ENCODE measurements around the gene TACC3. TPM values are rescaled to one million over a fixed set of nuclear protein-coding genes. Genes with fewer than 3 reads are reported as not detected.

Gene TACC3
- total RNA-seq, 1 experiment from 2014 or later: 54.0 TPM

- peaks cover 31% of the 10 kb centered on the region for H3K36me3 ChIP-seq (replicated peaks; ENCODE audit: control insufficient read depth, insufficient read depth, low read length)
- DNase-seq: no peak
- H3K27me3 ChIP-seq (ENCODE audit: control insufficient read depth, insufficient read depth, low read length): no peaks in the 10 kb centered on the region
- no peak overlapping the region for H3K4me3 ChIP-seq (ENCODE audit: insufficient read depth, low read depth, low read length)
These were observed 22.2 kb downstream of the TACC3 start for GRCh38 chr4:1743551-1743950.

GRCh38 chr4:1743975-1744374, 22.7 kb downstream of the TACC3 start:
- Histone ChIP-seq H3K27me3 (ENCODE audit: control insufficient read depth, insufficient read depth, low read length) (no peaks in the 10 kb centered on the region), H3K36me3 (replicated peaks; ENCODE audit: control insufficient read depth, insufficient read depth, low read length) (peaks cover 31% of the 10 kb centered on the region), H3K4me3 (ENCODE audit: insufficient read depth, low read depth, low read length) (no peak overlapping the region)
- DNase-seq: no peak

- H3K27me3 ChIP-seq (ENCODE audit: control insufficient read depth, insufficient read depth, low read length): no peaks in the 10 kb centered on the region
- H3K36me3 ChIP-seq (replicated peaks; ENCODE audit: control insufficient read depth, insufficient read depth, low read length): peaks cover 31% of the 10 kb centered on the region
- H3K4me3 ChIP-seq (ENCODE audit: insufficient read depth, low read depth, low read length): no peak overlapping the region
- DNase-seq: no peak
These were observed 23.2 kb downstream of the TACC3 start for GRCh38 chr4:1744552-1744951.

GRCh38 chr4:1745165-1745564, 23.8 kb downstream of the TACC3 start:
- Histone ChIP-seq H3K36me3 (replicated peaks; ENCODE audit: control insufficient read depth, insufficient read depth, low read length) (peaks cover 31% of the 10 kb centered on the region), H3K27me3 (ENCODE audit: control insufficient read depth, insufficient read depth, low read length) (no peaks in the 10 kb centered on the region), H3K4me3 (ENCODE audit: insufficient read depth, low read depth, low read length) (no peak overlapping the region)
- DNase-seq: no peak

GRCh38 chr4:1745697-1746096, 24.4 kb downstream of the TACC3 start:
- Histone ChIP-seq H3K36me3 (replicated peaks; ENCODE audit: control insufficient read depth, insufficient read depth, low read length) (peaks cover 27% of the 10 kb centered on the region), H3K4me3 (ENCODE audit: insufficient read depth, low read depth, low read length) (no peak overlapping the region), H3K27me3 (ENCODE audit: control insufficient read depth, insufficient read depth, low read length) (no peaks in the 10 kb centered on the region)
- no peak for DNase-seq

GRCh38 chr4:1746265-1746691, 25.0 kb downstream of the TACC3 start:
- peaks cover 22% of the 10 kb centered on the region for H3K36me3 ChIP-seq (replicated peaks; ENCODE audit: control insufficient read depth, insufficient read depth, low read length)

GRCh38 chr4:1746919-1747602, 25.7 kb downstream of the TACC3 start:
- DNase-seq: no peak
- no peak overlapping the region for H3K4me3 ChIP-seq (ENCODE audit: insufficient read depth, low read depth, low read length)

More at GRCh38 chr4:1746265-1746691, 25.0 kb downstream of the TACC3 start:
- Histone ChIP-seq H3K27me3 (ENCODE audit: control insufficient read depth, insufficient read depth, low read length) (no peaks in the 10 kb centered on the region), H3K4me3 (ENCODE audit: insufficient read depth, low read depth, low read length) (no peak overlapping the region)
- peak; percentile 99 for DNase-seq

GRCh38 chr4:1747603-1747967, 26.3 kb downstream of the TACC3 start:
- H3K4me3 ChIP-seq (ENCODE audit: insufficient read depth, low read depth, low read length): no peak overlapping the region
- peaks cover 12% of the 10 kb centered on the region for H3K36me3 ChIP-seq (replicated peaks; ENCODE audit: control insufficient read depth, insufficient read depth, low read length)
- no peaks in the 10 kb centered on the region for H3K27me3 ChIP-seq (ENCODE audit: control insufficient read depth, insufficient read depth, low read length)
- DNase-seq: no peak

More at GRCh38 chr4:1746919-1747602, 25.7 kb downstream of the TACC3 start:
- Histone ChIP-seq H3K27me3 (ENCODE audit: control insufficient read depth, insufficient read depth, low read length) (no peaks in the 10 kb centered on the region), H3K36me3 (replicated peaks; ENCODE audit: control insufficient read depth, insufficient read depth, low read length) (peaks cover 16% of the 10 kb centered on the region)

GRCh38 chr4:1748465-1748995, 27.2 kb downstream of the TACC3 start:
- DNase-seq: peak; percentile 99
- Histone ChIP-seq H3K27me3 (ENCODE audit: control insufficient read depth, insufficient read depth, low read length) (no peaks in the 10 kb centered on the region), H3K36me3 (replicated peaks; ENCODE audit: control insufficient read depth, insufficient read depth, low read length) (peaks cover 9% of the 10 kb centered on the region), H3K4me3 (ENCODE audit: insufficient read depth, low read depth, low read length) (no peak overlapping the region)

GRCh38 chr4:1749370-1749769, 28.0 kb downstream of the TACC3 start:
- Histone ChIP-seq H3K4me3 (ENCODE audit: insufficient read depth, low read depth, low read length) (no peak overlapping the region), H3K27me3 (ENCODE audit: control insufficient read depth, insufficient read depth, low read length) (no peaks in the 10 kb centered on the region), H3K36me3 (replicated peaks; ENCODE audit: control insufficient read depth, insufficient read depth, low read length) (peaks cover 4% of the 10 kb centered on the region)
- DNase-seq: peak; percentile 84

- Histone ChIP-seq H3K4me3 (ENCODE audit: insufficient read depth, low read depth, low read length) (no peak overlapping the region), H3K27me3 (ENCODE audit: control insufficient read depth, insufficient read depth, low read length) (no peaks in the 10 kb centered on the region), H3K36me3 (replicated peaks; ENCODE audit: control insufficient read depth, insufficient read depth, low read length) (peaks cover 3% of the 10 kb centered on the region; the same call in 1 of the 2 replicates)
- peak; percentile 83 for DNase-seq
These were observed 28.5 kb downstream of the TACC3 start for GRCh38 chr4:1749826-1750225.

- H3K27me3 ChIP-seq (ENCODE audit: control insufficient read depth, insufficient read depth, low read length): no peaks in the 10 kb centered on the region
- no peaks in the 10 kb centered on the region for H3K36me3 ChIP-seq (replicated peaks; ENCODE audit: control insufficient read depth, insufficient read depth, low read length)
- DNase-seq: no peak
- H3K4me3 ChIP-seq (ENCODE audit: insufficient read depth, low read depth, low read length): no peak overlapping the region
These were observed 29.2 kb downstream of the TACC3 start for GRCh38 chr4:1750381-1751154.

GRCh38 chr4:1751155-1751918, 30.0 kb downstream of the TACC3 start:
- no peak for DNase-seq
- Histone ChIP-seq H3K27me3 (ENCODE audit: control insufficient read depth, insufficient read depth, low read length) (no peaks in the 10 kb centered on the region), H3K4me3 (ENCODE audit: insufficient read depth, low read depth, low read length) (no peak overlapping the region), H3K36me3 (replicated peaks; ENCODE audit: control insufficient read depth, insufficient read depth, low read length) (no peaks in the 10 kb centered on the region)

GRCh38 chr4:1751919-1752283, 30.6 kb downstream of the TACC3 start:
- no peak for DNase-seq
- no peaks in the 10 kb centered on the region for H3K27me3 ChIP-seq (ENCODE audit: control insufficient read depth, insufficient read depth, low read length)
- H3K4me3 ChIP-seq (ENCODE audit: insufficient read depth, low read depth, low read length): no peak overlapping the region
- no peaks in the 10 kb centered on the region for H3K36me3 ChIP-seq (replicated peaks; ENCODE audit: control insufficient read depth, insufficient read depth, low read length)
